A673 (cell line): ENCODE results near the gene KRTAP5-6.

Source experiments
- CTCF ChIP-seq: fragments of 300-800, 200-600 bp; sonication (generic); conservative IDR thresholded peaks from 2 replicates; pipeline ENCODE4 v1.5.1; 2017; ENCODE audit warnings: low read depth, mild to moderate bottlenecking, antibody characterized with exemption, low read length, moderate library complexity, mixed read lengths
- EZH2 ChIP-seq: fragments of 200-600 bp; sonication (generic); IDR thresholded peaks from 2 replicates; pipeline ENCODE4 v1.6.1; 2017; ENCODE audit warnings: borderline replicate concordance, low read depth, mild to moderate bottlenecking, mixed read lengths, antibody characterized with exemption, low read length; ENCODE audit not compliant: poor library complexity, severe bottlenecking

- no peak for TF ChIP-seq CTCF
- no peak for TF ChIP-seq EZH2
These were observed 49.5 kb downstream of the KRTAP5-6 start for GRCh38 chr11:1746511-1746931.
